ENCODE data around the gene KCNIP4. TPM values are rescaled to one million over a fixed set of nuclear protein-coding genes. Genes with fewer than 3 reads are reported as not detected.

KCNIP4 gene
- total RNA-seq, 1 donor from 2014 or later = not detected

GRCh38 chr4:21177092-21177491, 771.5 kb downstream of the KCNIP4 start:
- Mint-ChIP-seq H3K27me3 (ENCODE audit: low read depth) (no peaks in the 10 kb centered on the region), H3K36me3 (ENCODE audit: low read depth) (no peaks in the 10 kb centered on the region), H3K9me3 (ENCODE audit: low read depth) (peaks cover 8% of the 10 kb centered on the region), H3K4me3 (ENCODE audit: unreplicated experiment) (no peak overlapping the region), H3K4me1 (ENCODE audit: low read depth) (peaks cover 8% of the 10 kb centered on the region), H3K27ac (ENCODE audit: unreplicated experiment) (no peak overlapping the region)
- DNase-seq (ENCODE audit: low spot score) = no peak
- TF ChIP-seq, protein P1, sequence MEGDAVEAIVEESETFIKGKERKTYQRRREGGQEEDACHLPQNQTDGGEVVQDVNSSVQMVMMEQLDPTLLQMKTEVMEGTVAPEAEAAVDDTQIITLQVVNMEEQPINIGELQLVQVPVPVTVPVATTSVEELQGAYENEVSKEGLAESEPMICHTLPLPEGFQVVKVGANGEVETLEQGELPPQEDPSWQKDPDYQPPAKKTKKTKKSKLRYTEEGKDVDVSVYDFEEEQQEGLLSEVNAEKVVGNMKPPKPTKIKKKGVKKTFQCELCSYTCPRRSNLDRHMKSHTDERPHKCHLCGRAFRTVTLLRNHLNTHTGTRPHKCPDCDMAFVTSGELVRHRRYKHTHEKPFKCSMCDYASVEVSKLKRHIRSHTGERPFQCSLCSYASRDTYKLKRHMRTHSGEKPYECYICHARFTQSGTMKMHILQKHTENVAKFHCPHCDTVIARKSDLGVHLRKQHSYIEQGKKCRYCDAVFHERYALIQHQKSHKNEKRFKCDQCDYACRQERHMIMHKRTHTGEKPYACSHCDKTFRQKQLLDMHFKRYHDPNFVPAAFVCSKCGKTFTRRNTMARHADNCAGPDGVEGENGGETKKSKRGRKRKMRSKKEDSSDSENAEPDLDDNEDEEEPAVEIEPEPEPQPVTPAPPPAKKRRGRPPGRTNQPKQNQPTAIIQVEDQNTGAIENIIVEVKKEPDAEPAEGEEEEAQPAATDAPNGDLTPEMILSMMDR (IDR thresholded peaks at IDR 0.05) = no peak

- Mint-ChIP-seq H3K27ac (ENCODE audit: unreplicated experiment) (no peak overlapping the region), H3K36me3 (ENCODE audit: low read depth) (no peaks in the 10 kb centered on the region), H3K9me3 (ENCODE audit: low read depth) (peaks cover 3% of the 10 kb centered on the region), H3K4me3 (ENCODE audit: unreplicated experiment) (no peak overlapping the region), H3K27me3 (ENCODE audit: low read depth) (no peaks in the 10 kb centered on the region), H3K4me1 (ENCODE audit: low read depth) (no peaks in the 10 kb centered on the region)
- no peak for DNase-seq (ENCODE audit: low spot score)
- TF ChIP-seq, protein P1 (IDR thresholded peaks at IDR 0.05) = no peak
Measured at GRCh38 chr4:21167711-21168110, 780.9 kb downstream of the KCNIP4 start.

GRCh38 chr4:21155367-21155766, 793.2 kb downstream of the KCNIP4 start:
- TF ChIP-seq, protein P1 (IDR thresholded peaks at IDR 0.05) = no peak
- no peak for DNase-seq (ENCODE audit: low spot score)
- Mint-ChIP-seq H3K27ac (ENCODE audit: unreplicated experiment) (no peak overlapping the region), H3K9me3 (ENCODE audit: low read depth) (peaks cover 4% of the 10 kb centered on the region), H3K27me3 (ENCODE audit: low read depth) (no peaks in the 10 kb centered on the region), H3K36me3 (ENCODE audit: low read depth) (no peaks in the 10 kb centered on the region), H3K4me1 (ENCODE audit: low read depth) (no peaks in the 10 kb centered on the region), H3K4me3 (ENCODE audit: unreplicated experiment) (no peak overlapping the region)

- H3K27me3 Mint-ChIP-seq (ENCODE audit: low read depth) = peaks cover 1% of the 10 kb centered on the region
- H3K9me3 Mint-ChIP-seq (ENCODE audit: low read depth) = peaks cover 3% of the 10 kb centered on the region
- TF ChIP-seq, protein P1 (IDR thresholded peaks at IDR 0.05) = no peak
- DNase-seq (ENCODE audit: low spot score) = no peak
- no peak overlapping the region for H3K4me3 Mint-ChIP-seq (ENCODE audit: unreplicated experiment)
- no peaks in the 10 kb centered on the region for H3K4me1 Mint-ChIP-seq (ENCODE audit: low read depth)
- H3K36me3 Mint-ChIP-seq (ENCODE audit: low read depth) = no peaks in the 10 kb centered on the region
- no peak overlapping the region for H3K27ac Mint-ChIP-seq (ENCODE audit: unreplicated experiment)
Measured at GRCh38 chr4:21139327-21139726, 809.2 kb downstream of the KCNIP4 start.

DNA sequence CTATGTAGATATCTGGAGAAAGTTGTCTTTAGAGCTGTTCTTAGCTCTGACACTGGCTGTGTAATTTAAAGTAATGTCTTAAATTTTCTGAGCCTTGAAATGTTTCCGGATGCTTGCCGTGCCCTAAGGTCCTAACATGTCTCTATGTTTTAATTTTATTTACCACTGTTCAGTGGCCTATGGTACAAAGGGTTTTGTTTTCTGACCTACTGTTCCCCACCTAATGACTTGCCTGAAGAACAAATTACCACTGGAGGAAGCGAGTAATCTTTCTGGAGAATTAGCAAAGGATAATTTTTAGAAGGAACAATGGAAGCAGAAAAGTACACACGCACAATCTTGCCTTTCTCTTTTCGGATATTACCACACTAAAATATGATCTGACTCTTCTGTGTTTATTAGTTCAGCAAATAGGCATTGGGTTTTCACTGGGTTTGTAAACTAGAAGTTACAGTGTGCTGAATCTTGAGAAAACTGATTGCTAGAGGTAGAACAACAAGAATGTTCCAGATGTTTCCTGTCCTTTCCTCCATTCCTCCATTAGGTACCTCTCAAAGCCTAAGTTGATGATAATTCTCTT, 812.4 kb downstream of the KCNIP4 start:
- TF ChIP-seq, protein P1 (IDR thresholded peaks at IDR 0.05) = no peak
- Mint-ChIP-seq H3K27ac (ENCODE audit: unreplicated experiment) (no peak overlapping the region), H3K9me3 (ENCODE audit: low read depth) (peaks cover 3% of the 10 kb centered on the region), H3K36me3 (ENCODE audit: low read depth) (no peaks in the 10 kb centered on the region), H3K4me1 (ENCODE audit: low read depth) (no peaks in the 10 kb centered on the region), H3K27me3 (ENCODE audit: low read depth) (peaks cover 1% of the 10 kb centered on the region), H3K4me3 (ENCODE audit: unreplicated experiment) (no peak overlapping the region)
- DNase-seq (ENCODE audit: low spot score) = no peak
